Panc1 (cell line): ENCODE results near the gene BIRC6.

ENCODE experiments used
- CTCF ChIP-seq: fragments of 450-650 bp; IDR thresholded peaks from 2 replicates; pipeline ENCODE4 v1.5.1; 2017; ENCODE audit warnings: mild to moderate bottlenecking
- POLR2AphosphoS5 ChIP-seq: IDR thresholded peaks from 2 replicates; pipeline ENCODE4 v1.6.1; 2012; ENCODE audit warnings: mild to moderate bottlenecking, low read depth, low read length, moderate library complexity
- SIN3A ChIP-seq: IDR thresholded peaks from 2 replicates; pipeline ENCODE4 v1.6.1; 2012; ENCODE audit warnings: low read depth, mild to moderate bottlenecking, low read length, moderate library complexity, borderline replicate concordance; ENCODE audit not compliant: insufficient read depth
- TCF7L2 ChIP-seq: IDR thresholded peaks from 2 replicates; pipeline ENCODE4 v1.6.1; 2011; ENCODE audit warnings: mild to moderate bottlenecking, low read depth, low read length, inconsistent platforms

GRCh38 chr2:32641180-32641579, 284.4 kb downstream of the BIRC6 start:
- TF ChIP-seq CTCF (no peak), POLR2AphosphoS5 (no peak), SIN3A (no peak), TCF7L2 (no peak)
